ENCODE results near the gene MRPS6.

The MRPS6 gene

DNA sequence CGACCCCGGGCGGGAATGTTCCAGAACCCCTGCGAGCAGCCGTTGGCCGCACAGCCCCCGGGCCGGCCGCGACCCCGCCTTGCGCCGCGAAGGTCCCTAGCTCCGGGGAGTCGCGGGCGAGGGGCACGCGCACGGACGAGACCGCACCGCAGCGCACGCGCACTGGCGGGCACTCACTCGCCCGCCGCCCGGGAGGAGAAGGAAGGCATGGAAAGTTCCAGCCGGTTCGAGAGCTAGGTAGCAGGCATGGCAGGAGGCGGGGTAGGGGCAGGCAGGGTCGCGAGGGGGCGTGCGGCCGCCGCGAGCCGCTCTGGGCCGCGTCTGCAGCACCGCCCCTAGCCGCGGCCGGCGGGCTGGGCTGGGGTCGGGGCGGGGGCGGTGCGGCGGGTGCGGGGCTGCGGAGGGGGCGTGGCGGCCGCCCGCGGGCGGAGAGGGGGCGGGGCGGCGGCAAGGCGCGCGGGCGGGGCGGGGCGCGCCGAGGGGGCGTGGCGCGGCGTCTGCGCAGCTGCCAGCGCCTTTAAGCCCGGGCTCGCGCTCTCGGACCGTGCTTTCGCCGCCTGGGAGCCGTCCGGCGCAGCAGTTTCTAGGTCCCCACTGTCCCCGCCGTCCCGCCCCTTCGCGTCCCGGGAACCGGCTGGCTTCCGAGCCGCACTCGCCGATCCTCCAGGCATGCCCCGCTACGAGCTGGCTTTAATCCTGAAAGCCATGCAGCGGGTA lies at the start of gene MRPS6, which contains the start of gene SLC5A3:
MRPS6 (plus strand) TSS at position 547 of the 717 bp plus-strand sequence; CDS start at position 670, 123 bp downstream.
SLC5A3 (plus strand) TSS at position 547 of the 717 bp plus-strand sequence. CDS start 21,621 bp downstream, outside the sequence.
- DNase-seq (ENCODE audit: low read depth) = peak; percentile 60

DNA sequence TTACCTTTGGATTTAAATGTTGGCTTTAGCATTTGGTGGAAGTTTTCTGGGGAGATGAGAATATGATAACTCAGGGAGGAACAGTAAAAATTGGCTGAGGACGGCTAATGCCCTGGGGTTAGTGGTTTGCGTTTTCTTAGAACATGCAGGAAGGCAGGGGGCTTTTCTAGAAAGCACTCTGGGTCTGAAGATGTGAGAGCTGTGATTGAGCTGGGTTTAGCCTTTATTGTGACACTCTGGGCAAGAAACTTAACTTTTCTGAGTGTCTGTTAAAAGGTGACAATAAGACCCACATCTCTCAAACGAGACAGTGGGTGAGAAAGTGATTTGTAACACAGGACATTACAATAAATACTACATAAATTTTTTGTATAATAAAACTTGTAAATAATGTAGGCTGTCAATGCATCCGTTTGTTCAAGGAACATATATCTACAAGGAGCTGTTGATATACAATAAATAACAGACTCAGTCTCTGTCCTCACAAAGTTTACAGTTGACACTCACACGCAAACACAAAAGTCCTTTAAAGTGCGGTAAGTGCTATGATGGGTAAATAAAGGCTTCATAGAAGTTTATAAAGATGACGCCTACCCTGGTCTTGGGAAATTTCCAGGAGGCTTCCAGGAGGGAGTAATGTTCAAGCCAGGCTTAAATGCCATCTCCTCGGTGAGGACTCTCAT lies 49.5 kb upstream of the MRPS6 start:
- DNase-seq (ENCODE audit: low read depth) = no peak

DNA sequence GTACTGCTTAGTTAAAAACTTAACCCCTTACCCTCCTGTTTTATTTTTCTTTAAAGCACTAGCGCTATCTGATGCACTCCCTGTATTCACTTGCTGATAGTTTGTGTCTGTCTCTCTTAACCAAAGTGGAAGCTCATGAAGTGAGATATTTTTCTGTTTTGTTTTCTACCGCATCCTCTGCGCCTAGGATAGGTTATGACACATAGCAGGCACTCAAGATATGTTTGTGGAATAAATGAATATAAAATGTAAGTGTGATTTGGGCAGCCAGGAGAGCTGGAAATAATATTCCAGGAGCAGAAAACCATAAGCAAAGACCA lies 49.0 kb upstream of the MRPS6 start:
- DNase-seq (ENCODE audit: low read depth) = no peak

DNA sequence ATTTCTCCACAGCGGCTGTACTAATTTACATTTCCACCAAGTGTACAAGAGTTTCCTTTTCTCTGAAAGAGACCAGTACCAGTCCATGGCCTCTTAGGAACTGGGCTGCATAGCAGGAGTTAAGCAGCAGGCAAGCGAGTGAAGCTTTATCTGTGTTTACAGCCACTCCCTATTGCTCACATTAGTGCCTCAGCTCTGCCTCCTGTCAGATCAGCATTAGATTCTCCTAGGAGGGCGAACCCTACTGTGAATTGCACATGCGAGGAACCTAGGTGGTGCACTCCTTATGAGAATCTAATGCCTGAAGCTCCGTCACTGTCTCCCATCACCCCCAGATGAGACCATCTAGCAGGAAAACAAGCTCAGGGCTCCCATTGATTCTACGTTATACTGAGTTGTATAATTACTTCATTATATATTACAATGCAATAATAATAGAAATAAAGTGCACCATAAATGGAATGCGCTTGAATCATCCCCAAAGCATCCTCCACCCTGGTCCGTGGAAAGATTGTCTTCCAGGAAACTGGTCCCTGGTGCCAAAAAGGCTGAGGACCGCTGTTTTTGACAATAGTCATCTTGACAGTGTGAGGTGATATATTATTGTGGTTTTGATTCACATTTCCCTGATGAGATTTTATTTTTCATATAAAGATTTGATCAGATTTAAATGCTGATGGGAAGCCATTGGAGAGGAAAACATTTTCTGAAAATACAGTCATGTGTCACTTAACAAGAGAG lies 45.5 kb upstream of the MRPS6 start:
- DNase-seq (ENCODE audit: low read depth) = no peak

DNA sequence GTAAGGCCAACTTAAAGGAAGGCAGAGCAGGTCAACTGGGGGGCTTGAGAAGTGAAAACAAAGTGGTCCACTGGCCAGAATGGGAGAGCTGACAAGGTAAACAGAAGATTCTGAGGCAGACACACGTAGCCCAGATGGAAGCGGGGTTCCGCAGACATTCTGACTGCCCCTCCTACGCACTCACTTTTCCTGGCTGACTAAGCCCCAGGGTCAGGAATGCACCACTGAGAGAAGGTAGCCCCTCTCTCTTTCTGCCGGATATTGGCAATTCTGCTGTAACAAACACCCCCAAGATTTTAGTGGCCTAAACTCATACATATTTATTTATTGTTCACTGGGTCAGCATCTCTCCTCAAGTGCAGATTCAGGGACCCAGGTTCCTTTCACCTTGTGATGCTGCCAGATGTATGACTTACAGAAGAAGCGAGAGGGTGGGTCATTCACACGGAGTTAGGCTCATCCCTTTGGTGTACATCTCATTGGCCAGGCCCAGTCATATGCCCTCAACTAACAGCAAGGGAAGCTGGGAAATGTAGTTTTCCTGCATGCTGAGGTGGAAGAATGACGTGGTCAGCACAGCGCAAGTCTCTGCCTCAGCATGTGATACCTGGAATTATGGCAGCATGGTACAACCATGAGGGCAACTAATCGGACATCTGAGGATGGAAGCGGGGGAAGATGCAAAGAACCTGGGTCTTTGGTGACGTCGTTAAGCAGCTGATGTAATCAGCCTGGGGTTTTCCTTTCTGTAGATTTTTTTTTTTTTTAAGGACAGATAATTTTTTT lies 43.4 kb upstream of the MRPS6 start:
- peak; percentile 34 for DNase-seq (ENCODE audit: low read depth)

DNA sequence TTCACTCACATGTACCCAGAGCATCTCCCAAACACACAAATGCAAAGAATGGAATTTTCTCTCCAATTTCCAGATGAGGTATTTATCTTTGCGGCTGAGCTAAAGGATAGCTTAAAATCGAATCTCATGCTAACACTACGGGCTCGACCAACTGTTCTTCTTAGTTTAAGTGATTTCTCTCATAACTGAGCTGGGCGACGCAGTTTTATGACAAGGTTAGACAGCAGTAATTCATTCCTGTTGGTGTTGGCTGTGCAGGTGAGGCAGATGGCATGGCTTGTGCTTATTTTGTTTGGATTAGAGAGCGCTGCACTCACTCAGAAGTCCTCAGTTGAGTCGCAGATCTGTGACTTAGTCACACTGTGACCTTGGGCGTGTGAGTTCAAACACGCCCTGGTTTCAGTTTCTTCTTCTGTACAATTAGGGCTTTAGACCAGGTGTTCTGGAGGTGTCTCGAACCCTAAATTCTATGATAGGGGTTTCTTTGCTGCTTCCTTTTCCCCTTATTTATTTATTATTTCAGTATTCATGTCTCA lies 41.5 kb upstream of the MRPS6 start:
- DNase-seq (ENCODE audit: low read depth) = no peak

DNA sequence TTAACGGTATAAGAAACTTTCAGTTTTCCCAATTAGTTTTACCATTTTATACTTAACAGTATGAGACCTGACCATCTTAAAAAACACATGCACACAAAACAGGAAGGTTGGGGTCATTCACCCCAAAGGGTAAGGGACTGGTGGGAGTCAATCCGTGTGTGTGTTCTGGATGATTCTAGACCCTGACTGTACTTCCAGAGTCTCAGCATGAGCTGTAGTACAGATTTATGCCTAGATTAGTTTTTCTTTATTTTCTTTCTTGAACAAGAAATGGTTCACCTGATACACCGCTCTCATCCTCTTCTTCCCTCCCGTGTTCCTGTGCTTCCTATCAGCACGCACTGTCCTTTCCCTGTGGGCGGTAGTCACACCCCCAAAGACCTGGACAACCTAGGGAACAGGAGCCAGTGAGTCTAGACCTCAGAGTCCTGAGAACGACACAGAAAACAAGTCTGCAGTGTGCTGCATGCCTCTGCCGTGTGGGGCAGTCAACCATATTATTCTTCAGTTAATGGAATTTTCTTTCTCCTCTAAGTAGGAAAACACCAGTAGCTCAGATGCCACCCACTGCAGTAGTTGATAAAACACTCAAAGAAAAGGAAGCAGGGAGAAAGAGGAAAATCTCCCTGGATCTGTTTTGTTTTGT lies 38.9 kb upstream of the MRPS6 start:
- DNase-seq (ENCODE audit: low read depth) = no peak

DNA sequence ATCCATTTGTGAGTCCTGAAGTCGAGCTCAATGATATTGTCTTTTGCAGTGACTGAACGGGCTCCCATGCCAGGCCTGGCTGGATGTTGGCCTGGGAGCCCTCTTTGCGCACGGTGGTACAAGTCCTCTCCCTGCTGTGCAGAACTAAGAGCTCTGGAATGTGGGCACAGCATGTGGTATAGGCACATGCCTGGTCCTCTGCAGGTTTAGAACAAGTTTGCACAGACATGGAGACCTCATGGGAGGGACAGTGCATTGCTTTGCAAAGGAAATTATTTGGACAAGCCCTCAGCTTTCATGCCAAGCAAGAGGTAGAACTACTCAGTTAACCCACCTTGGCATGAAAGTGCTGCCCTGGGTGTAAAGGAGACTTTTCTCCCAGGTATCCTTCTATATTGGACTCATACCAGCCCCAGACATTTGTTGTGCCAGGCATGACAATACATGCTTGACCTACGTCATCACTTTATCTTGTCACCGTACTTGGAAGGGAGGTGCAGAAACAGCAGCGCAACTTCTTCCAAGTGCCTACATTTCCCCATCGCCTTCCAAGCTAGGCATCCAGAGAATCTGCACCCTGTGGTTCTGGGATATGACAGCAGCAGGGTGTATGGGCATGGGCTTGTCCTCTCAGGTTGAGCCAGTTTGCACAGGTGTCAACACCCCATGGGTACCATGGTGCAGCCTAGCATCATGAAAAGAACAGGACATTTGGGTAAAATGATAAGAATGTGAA lies 37.6 kb upstream of the MRPS6 start:
- DNase-seq (ENCODE audit: low read depth) = no peak

DNA sequence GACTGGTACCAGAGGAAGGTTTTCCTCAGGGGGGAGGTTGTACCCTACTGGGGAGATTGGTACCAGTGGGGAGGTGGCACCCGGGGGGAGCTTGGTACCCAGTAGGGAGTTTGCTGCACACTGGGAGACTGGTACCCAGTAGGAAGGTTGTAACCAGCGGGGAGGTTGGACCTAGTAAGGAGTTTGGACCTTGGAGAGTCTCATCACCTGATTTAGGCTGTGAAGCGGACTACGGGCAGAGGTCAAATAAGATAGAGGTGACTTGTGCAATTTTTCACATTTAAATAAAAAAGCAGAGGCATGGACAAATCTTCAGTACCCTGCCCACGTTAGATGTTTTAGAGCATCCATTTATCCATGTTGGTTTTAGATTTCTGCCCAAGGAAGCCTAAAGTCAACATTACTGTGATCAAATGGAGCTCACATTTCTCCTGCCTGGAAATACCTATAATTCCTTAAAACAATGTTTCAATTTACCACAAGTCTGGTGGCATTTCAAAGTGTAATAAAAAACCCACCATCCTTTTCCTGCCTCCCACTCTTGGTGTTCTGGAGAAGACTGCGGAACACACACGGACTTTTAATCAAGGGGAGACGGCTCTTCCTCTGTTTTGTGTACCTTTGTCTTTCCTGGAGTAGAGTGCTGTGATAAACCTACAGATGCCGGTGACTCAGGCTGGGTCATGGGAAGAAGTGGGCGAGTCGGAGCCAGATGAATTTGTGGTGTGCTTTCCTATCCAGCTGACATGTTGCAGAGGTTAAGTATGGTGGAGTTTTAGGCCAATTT lies 36.2 kb upstream of the MRPS6 start:
- DNase-seq (ENCODE audit: low read depth) = no peak

DNA sequence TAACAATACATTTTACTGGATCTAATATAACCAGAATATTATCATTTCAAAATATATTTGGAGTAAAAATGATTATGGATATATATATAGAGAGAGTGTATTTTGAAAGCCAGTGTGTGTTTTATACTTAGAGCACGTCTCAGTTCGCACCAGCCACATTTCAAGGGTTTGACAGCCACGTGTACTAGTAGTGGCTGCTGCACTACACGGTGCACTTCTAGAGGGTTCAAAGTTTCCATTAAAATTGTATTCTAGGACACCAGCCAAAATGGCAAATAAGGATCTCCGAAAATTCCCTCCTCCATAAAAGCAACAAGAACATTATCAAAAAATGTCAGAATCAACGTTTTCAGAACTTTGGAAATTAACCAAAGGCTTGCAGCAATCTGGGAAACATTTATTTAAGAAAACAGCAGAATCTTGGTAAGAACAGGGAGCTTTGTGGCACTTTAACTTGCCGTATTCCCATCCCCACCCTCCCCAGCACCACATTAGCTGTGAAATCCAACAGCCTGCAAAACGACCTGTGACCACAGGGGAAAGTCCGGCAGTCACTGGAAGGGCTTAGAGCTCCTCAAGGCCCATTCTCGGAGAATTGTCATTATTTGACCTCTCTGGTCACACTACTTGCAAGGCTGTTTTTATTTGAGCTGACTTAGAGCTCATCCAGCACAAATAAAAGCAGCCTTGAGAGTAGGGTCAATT lies 33.5 kb upstream of the MRPS6 start:
- DNase-seq (ENCODE audit: low read depth) = no peak

DNA sequence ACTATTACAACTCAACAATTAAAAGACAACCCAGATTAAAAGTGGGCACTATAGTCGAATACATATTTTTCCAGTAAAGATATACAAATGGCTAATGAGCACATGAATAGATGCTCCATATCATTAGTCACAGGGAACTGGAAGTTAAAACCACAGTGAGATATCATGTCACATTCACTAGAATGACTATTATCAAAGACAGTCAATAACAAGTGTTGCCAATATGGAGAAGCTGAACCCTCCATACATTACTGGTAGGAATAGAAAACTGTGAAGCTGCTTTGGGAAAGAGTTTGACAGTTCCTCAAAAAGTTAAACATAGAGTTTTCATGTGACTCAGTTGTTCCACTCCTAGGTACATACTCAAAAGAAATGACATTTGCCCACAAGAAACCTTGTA lies 30.6 kb upstream of the MRPS6 start:
- no peak for DNase-seq (ENCODE audit: low read depth)

DNA sequence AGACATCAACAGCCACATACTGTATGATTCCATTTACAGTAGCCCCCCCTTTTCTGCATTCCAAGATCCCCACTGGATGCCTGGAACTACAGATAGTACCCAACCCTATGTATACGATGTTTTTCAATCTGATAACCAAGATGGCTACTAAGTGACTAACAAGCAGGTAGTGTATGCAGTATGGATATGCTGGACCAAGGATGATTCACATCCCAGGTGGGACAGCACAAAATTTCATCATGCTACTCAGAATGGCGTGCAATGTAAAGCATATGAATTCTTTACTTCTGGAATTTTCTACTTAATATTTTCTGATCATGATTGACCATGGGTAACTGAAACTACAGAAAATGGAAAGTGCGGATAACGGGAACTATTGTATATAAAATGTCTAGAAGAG lies 30.0 kb upstream of the MRPS6 start:
- DNase-seq (ENCODE audit: low read depth) = no peak

DNA sequence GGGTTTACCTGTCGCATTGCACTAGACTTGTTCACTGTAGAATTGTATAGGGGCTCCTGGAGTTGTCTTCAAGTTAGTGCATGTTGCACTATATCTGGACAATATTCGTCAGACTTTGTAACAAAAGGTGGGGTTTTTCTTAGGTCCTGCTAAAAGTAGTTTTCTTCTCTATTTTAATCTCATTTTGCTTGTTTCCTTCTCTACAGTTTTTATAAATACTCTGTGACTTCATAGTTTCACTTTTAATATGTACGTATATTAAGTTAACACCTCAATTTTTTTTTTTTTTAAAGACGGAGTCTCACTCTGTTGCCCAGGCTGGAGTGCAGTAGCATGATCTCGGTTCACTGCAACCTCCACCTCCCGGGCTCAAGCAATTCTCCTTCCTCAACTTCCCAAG lies 26.5 kb upstream of the MRPS6 start:
- no peak for DNase-seq (ENCODE audit: low read depth)

DNA sequence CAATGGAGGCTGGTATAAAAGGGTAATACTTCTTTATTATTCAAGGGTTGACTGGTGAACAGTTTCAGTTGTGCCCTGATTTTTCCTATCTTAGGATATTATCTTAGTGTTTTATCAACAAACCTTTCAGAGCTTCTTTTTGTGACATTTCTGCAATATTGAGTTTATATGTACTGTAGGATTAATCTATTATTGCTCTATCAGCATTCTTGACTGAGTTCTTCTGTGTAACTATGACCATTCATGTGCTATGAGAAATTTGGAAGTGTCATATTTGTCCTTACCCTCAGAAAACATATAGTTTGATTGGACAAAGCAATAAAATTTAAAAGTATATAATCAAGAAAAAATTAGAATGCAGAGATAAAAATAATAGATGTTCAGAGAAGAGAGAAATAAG lies 25.5 kb upstream of the MRPS6 start:
- no peak for DNase-seq (ENCODE audit: low read depth)

DNA sequence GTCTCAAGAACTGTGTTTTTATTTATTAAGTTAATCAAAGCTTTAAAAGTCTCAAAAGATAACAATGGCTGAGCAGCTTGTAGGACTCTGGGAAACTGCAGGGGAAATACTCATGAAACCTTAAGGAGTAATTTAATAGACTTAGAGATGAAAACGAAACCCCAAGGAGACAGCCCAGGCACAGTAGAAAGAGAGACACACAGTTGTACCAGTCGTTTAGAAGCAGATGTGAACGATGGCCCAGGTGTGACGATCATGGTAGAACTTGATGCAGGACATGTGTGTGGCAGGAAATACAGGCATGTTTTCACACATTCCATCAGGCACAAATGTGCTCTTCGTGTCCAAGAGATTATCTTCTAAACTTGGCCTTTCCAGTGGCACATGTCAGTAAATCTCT lies 21.2 kb upstream of the MRPS6 start:
- DNase-seq (ENCODE audit: low read depth) = no peak

DNA sequence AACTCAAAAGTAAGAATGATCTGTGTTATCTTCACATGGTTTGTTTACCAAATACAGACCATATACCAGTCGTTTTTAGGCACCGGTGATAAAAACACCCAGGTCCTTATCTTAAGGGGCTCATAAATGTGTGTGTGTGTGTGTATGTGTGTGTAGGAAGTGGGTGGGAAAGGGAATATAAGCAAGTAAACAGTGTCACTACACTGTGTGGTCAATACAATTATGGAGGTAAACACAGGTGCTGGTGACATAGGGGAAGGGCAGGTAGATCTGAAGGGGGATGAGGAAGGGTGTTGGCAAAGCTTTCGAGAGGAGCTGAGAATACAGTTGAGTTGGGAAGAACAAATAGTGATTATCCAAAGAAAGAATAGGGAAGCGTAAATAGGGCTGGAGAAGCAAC lies 19.1 kb upstream of the MRPS6 start:
- no peak for DNase-seq (ENCODE audit: low read depth)

DNA sequence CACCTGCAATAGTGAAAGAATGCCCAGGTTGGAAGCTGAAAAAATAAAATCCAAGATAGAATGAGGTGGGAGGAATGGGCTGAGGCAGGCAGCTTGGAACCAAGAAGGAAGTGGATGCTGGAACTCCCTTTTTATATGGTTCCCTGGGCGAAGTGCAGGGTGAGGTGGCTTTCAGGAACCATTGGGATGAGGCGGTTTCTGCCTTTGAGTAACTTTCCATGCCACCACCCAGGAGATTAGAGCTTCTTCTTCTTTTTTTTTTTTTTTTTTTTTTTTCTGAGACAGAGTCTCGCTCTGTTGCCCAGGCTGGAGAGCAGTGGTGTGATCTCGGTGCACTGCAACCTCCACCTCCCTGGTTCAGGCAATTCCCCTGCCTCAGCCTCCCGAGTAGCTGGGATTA lies 17.8 kb upstream of the MRPS6 start:
- no peak for DNase-seq (ENCODE audit: low read depth)

DNA sequence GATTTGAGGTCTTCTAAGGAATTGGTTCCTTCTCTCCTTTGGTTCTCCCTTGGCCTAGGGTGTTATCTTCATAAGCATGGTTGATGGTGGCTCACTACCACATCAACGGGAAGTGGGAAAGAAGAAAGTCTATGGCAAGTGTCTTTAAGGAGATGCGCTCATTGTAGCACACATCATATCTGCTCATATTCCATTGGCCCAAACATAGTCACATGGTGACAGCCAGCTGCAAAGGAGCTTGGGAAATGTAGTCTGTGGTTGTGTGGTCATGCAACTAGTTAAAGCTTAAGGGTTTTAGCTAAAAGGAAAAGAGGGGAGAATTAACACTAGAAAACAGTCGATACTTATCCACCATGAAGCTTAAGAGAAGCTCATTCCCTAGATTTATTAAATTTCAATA lies 11.4 kb upstream of the MRPS6 start:
- DNase-seq (ENCODE audit: low read depth) = no peak

DNA sequence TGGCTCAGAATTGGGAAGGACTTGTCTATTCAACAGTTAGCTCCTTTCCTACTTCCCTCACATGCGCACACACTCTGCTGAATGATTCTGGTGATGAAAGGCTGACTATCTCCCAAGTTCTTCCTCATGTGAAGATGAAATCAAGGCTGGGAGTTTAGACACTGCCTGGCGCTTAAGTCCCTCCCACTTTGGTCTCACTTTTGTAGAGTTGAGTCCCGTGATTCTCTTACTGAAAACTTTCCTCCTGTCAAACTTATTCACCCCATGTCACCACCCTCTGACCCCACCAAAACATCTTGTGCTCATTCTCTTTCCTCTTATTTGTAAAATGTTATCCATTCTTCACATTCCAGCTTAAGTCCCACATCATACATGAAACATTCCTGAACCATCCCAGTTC lies 8.4 kb upstream of the MRPS6 start:
- DNase-seq (ENCODE audit: low read depth) = no peak
